ENCODE data around the gene EMC1. TPM values are rescaled to one million over a fixed set of nuclear protein-coding genes. Genes with fewer than 3 reads are reported as not detected.

EMC1 gene
- polyA plus RNA-seq, 2 of the 4 experiments (the other 2 are of a cell fraction): 25.8 to 32.2 TPM

- WGBS (ENCODE audit: missing lambda C conversion rate): 96% methylated on average over 3 of the region's 3 CpGs
- FAIRE-seq: no peak
- POLR2A ChIA-PET: interaction anchor here (0.6 to 1.2 kb wide), 2 partner anchors 13 to 43 kb away, joined by 3 to 4 read pairs; no protein-coding TSS in a partner anchor
These were observed 59.5 kb downstream of the EMC1 start for GRCh38 chr1:19191811-19192210.

GRCh38 chr1:19190468-19190867 lies 60.9 kb downstream of the EMC1 start:
- no peaks in the 10 kb centered on the region for H3K4me1 ChIP-seq
- ChIA-PET CTCF (no interaction called here), POLR2A (no interaction called here)
- H3K4me3 ChIP-seq: no peak overlapping the region
- DNase-seq (ENCODE audit: low read depth in 1 of 2, low spot score in 1 of 2) (no peak), FAIRE-seq (no peak), ATAC-seq (no peak)
- 92% methylated on average over 4 of the region's 4 CpGs for WGBS (ENCODE audit: missing lambda C conversion rate)
- no peaks in the 10 kb centered on the region for H3K9me3 ChIP-seq
- no peak overlapping the region for H3K27ac ChIP-seq
- no peak for TF ChIP-seq ZNF302 (CRISPR knock-in tag; IDR thresholded peaks at IDR 0.05)
- no peak for TF ChIP-seq BCL3 (IDR thresholded peaks at IDR 0.05)
- TF ChIP-seq EHMT2 (IDR thresholded peaks at IDR 0.05; ENCODE audit: low read depth): no peak
- TF ChIP-seq CTCF (IDR thresholded peaks at IDR 0.05): no peak
- TF ChIP-seq NPAS2 (CRISPR knock-in tag; IDR thresholded peaks at IDR 0.05; ENCODE audit: borderline replicate concordance): no peak
- TF ChIP-seq HOXB13 (CRISPR knock-in tag; IDR thresholded peaks at IDR 0.05; ENCODE audit: low read depth): no peak
- no peak overlapping the region for H3K4me2 ChIP-seq

More at GRCh38 chr1:19191811-19192210, 59.5 kb downstream of the EMC1 start:
- no peak overlapping the region for H3K4me2 ChIP-seq
- H3K4me1 ChIP-seq: no peaks in the 10 kb centered on the region
- TF ChIP-seq TP53 (CRISPR knock-in tag; IDR thresholded peaks at IDR 0.05) (no peak), ZNF302 (CRISPR knock-in tag; IDR thresholded peaks at IDR 0.05) (no peak), POLR2A (IDR thresholded peaks at IDR 0.05; ENCODE audit: low read length) (no peak), JUNB (IDR thresholded peaks at IDR 0.05) (no peak), FOXS1 (CRISPR knock-in tag; IDR thresholded peaks at IDR 0.05) (no peak), CHD4 (IDR thresholded peaks at IDR 0.05; ENCODE audit: borderline replicate concordance) (no peak), GATA3 (IDR thresholded peaks at IDR 0.05; ENCODE audit: borderline replicate concordance) (no peak), SREBF2 (IDR thresholded peaks at IDR 0.05) (no peak), MAFK (IDR thresholded peaks at IDR 0.05; ENCODE audit: partially characterized antibody) (no peak), HES2 (IDR thresholded peaks at IDR 0.05) (no peak), HMGXB4 (CRISPR knock-in tag; IDR thresholded peaks at IDR 0.05; ENCODE audit: borderline replicate concordance) (no peak), ZC3H11A (IDR thresholded peaks at IDR 0.05) (no peak), PBX3 (IDR thresholded peaks at IDR 0.05) (no peak), POLR2AphosphoS2 (conservative IDR thresholded peaks at IDR 0.05; ENCODE audit: low read length) (no peak)
- DNase-seq (ENCODE audit: low read depth in 1 of 2, low spot score in 1 of 2) (no peak), ATAC-seq (no peak)
- no peak overlapping the region for H3K27ac ChIP-seq
- no peaks in the 10 kb centered on the region for H3K9me3 ChIP-seq
- CTCF ChIA-PET: no interaction called here
- no peak overlapping the region for H3K4me3 ChIP-seq

Data from A549 (cell line).